Measurements from ENCODE around the gene OR2A1.
"Not testable (repeated sequence)": the region's sequence is repeated elsewhere in the genome, so short reads cannot be mapped to it uniquely, and the experiment has no call there.

The OR2A1 gene

DNA sequence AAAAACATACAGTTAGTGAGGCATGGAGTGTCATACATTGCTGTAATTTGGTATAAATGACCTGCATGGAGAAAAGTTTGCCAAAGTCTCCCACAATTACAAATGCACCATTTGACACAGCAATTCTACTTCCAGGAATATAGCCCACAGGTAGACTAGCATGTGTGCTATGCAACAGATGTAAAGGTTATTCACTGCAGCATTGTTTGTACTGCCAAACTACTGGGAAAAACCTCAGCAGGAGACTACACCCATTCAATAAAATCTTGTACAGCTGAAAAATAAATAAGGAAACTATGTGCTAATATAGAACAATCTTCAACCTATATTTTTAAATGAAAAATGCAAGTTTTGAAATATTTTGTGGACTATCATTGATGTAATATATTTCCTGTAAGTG, 17.8 kb downstream of the OR2A1 start:
- DNase-seq: not testable (repeated sequence)

DNA sequence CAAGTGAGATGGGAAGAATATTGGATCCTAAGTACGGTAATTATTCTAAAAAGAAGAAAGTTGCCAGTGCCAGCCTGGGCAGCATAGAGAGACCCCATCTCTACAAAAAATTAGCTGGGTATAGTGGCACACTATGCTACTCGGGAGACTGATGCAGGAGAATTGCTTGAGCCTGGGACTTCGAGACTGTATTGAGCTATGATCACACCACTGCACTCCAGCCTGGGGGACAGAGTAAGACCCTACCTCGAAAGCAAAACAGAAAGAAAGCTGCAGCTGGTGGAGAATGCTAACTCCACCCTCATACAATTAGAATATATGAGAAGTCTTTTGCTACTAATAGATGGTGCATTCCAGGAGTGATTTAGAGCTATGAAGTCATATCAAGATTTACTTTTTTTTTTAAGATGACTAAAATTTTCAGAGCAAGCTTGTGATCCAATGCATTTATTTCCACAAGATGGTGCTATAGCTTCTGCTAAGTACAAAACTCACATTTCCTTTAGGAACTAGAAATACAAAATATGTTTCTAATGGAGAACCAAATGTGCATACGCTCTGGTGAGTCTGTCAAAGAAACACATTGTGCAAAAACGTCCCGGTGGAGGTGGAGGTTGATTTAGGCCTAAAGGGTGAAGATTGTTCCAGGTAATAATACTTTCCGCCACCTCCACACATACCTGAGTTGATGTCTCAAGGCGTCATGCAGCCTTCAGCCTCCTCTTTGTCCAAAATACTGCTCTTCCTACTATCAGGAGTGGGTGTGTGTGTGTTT, 19.2 kb downstream of the OR2A1 start:
- DNase-seq: not testable (repeated sequence)

DNA sequence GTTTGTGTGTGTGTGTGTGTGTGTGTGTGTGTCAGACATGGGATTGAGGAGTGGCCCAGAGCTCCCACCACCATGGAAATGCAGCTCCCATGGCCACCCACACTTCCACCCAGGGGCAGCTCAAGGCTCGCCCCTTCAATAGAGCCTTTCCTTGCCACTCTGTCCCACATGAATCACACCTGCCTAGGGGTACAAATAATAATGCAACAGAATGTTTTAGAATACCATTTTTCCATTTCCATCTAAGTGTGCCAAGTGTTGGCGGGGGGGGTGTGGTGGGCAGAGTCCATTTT, 19.7 kb downstream of the OR2A1 start:
- not testable (repeated sequence) for DNase-seq

GRCh38 chr7:144348625-144349024, 36.4 kb downstream of the OR2A1 start:
- DNase-seq: not testable (repeated sequence)

- not testable (repeated sequence) for DNase-seq
These were observed 39.4 kb downstream of the OR2A1 start for GRCh38 chr7:144351667-144352066.

- DNase-seq: not testable (repeated sequence)
These were observed 43.1 kb downstream of the OR2A1 start, which contains the start of gene ARHGEF5 for GRCh38 chr7:144355176-144355822. ARHGEF5 (plus strand) TSS chr7:144355402; CDS start chr7:144362670, 7,268 bp downstream.

GRCh38 chr7:144356185-144356584, 44.0 kb downstream of the OR2A1 start:
- not testable (repeated sequence) for DNase-seq

DNA sequence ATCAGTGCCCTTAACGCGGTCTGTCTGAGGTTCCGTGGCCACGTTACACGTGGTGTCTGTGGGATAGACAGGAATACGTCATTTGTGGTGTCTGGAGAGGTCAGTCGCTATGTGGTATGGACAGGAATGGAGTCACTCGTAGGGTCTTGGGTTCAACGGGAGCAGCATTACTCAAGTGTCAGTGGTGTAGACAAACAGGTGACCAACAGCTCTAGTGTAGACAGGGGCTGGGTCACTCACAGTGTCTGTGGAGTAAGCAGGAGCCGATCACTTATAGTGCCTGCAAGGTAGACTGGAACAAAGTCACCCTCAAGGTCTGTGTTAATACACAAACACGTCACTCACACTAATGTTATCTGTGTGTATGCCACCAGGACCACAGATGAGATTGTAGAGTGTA, 44.6 kb downstream of the OR2A1 start:
- DNase-seq: not testable (repeated sequence)

GRCh38 chr7:144362061-144362460, 49.8 kb downstream of the OR2A1 start:
- not testable (repeated sequence) for DNase-seq

- not testable (repeated sequence) for DNase-seq
These were observed 53.3 kb downstream of the OR2A1 start for GRCh38 chr7:144365523-144365922.

DNA sequence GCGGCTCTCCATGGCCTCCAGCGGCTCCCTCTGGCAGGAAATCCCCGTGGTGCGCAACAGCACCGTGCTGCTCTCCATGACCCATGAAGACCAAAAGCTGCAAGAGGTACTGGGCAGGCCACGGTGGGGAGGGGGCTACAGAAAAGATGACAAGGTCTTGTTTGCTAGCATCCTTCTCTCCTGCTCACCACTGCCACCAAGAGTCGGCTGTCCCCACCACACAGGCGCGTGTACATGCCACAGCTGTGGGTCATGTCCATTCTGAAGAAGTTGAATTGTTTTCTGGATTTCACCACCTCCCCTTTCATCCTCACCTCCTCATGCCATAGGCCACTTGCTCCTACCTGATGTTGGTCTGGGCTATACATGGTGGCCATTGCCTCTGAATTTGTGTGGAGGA, 55.0 kb downstream of the OR2A1 start:
- not testable (repeated sequence) for DNase-seq

GRCh38 chr7:144369221-144369620, 57.0 kb downstream of the OR2A1 start:
- DNase-seq: not testable (repeated sequence)
